ENCODE measurements around the gene PDE1C. TPM values are rescaled to one million over a fixed set of nuclear protein-coding genes. Genes with fewer than 3 reads are reported as not detected.

PDE1C gene
- total RNA-seq, 1 donor from 2014 or later = 15.5 TPM

GRCh38 chr7:31767686-31768358 lies 302.4 kb downstream of the PDE1C start:
- Histone ChIP-seq H3K4me3 (no peak overlapping the region), H3K27me3 (ENCODE audit: low read depth) (no peaks in the 10 kb centered on the region), H3K9me3 (no peaks in the 10 kb centered on the region), H3K4me1 (no peaks in the 10 kb centered on the region), H3K36me3 (no peaks in the 10 kb centered on the region), H3K27ac (no peak overlapping the region)
- DNase-seq (no peak), ATAC-seq (no peak)
- intact Hi-C loops (cut with DNase I) = no loop called here
- no peak for TF ChIP-seq CTCF (IDR thresholded peaks at IDR 0.05)

GRCh38 chr7:31764462-31764861 lies 305.7 kb downstream of the PDE1C start:
- Histone ChIP-seq H3K27ac (no peak overlapping the region), H3K4me3 (no peak overlapping the region), H3K9me3 (no peaks in the 10 kb centered on the region), H3K27me3 (ENCODE audit: low read depth) (no peaks in the 10 kb centered on the region), H3K4me1 (no peaks in the 10 kb centered on the region), H3K36me3 (no peaks in the 10 kb centered on the region)
- TF ChIP-seq CTCF (IDR thresholded peaks at IDR 0.05) = no peak
- no peak for ATAC-seq
- no peak for DNase-seq
- intact Hi-C loops (cut with DNase I) = no loop called here

- Histone ChIP-seq H3K27me3 (ENCODE audit: low read depth) (no peaks in the 10 kb centered on the region), H3K27ac (no peak overlapping the region), H3K9me3 (no peaks in the 10 kb centered on the region), H3K4me3 (no peak overlapping the region), H3K4me1 (no peaks in the 10 kb centered on the region), H3K36me3 (no peaks in the 10 kb centered on the region)
- ATAC-seq (no peak), DNase-seq (no peak)
- no peak for TF ChIP-seq CTCF (IDR thresholded peaks at IDR 0.05)
- intact Hi-C loops (cut with DNase I) = no loop called here
Measured at GRCh38 chr7:31763548-31763947, 306.7 kb downstream of the PDE1C start.

- ATAC-seq = no peak
- DNase-seq = no peak
Measured at GRCh38 chr7:31761646-31762045, 308.6 kb downstream of the PDE1C start.

GRCh38 chr7:31758755-31759154 lies 311.5 kb downstream of the PDE1C start:
- ATAC-seq (no peak), DNase-seq (no peak)
- H3K27ac ChIP-seq = no peak overlapping the region
- intact Hi-C loops (cut with DNase I) = no loop called here
- H3K36me3 ChIP-seq = no peaks in the 10 kb centered on the region
- no peaks in the 10 kb centered on the region for H3K27me3 ChIP-seq (ENCODE audit: low read depth)
- no peak for TF ChIP-seq CTCF (IDR thresholded peaks at IDR 0.05)
- H3K4me1 ChIP-seq = no peaks in the 10 kb centered on the region
- no peak overlapping the region for H3K4me3 ChIP-seq
- H3K9me3 ChIP-seq = no peaks in the 10 kb centered on the region

More at GRCh38 chr7:31761646-31762045, 308.6 kb downstream of the PDE1C start:
- Histone ChIP-seq H3K4me3 (no peak overlapping the region), H3K27me3 (ENCODE audit: low read depth) (no peaks in the 10 kb centered on the region), H3K36me3 (no peaks in the 10 kb centered on the region), H3K4me1 (no peaks in the 10 kb centered on the region), H3K27ac (no peak overlapping the region), H3K9me3 (no peaks in the 10 kb centered on the region)
- intact Hi-C loops (cut with DNase I) = no loop called here
- TF ChIP-seq CTCF (IDR thresholded peaks at IDR 0.05) = no peak

All from lower lobe of right lung (tissue), 2 donors.